ENCODE measurements around the gene RCOR1. TPM values are rescaled to one million over a fixed set of nuclear protein-coding genes. Genes with fewer than 3 reads are reported as not detected.

Gene RCOR1
- total and polyA plus RNA-seq, 2 of the 4 experiments (the other 2 are of a cell fraction): 9.0 to 11.2 TPM

GRCh38 chr14:102560458-102561261 is 31.8 kb upstream of the RCOR1 start:
- CTCF ChIA-PET: no interaction called here
- 0 out of 2 replicates have a peak, but pooled peaks cover 3% of the 10 kb centered on the region for H3K9me3 ChIP-seq (ENCODE audit: control insufficient read depth, insufficient read depth, low read length)
- no TSS peak for BruUV-seq (replicated peaks)
- no peaks in the 10 kb centered on the region for H3K4me1 ChIP-seq (ENCODE audit: control insufficient read depth, insufficient read depth, low read length)
- intact Hi-C loops (cut with micrococcal nuclease): no loop called here
- dilution Hi-C loops (cut with HindIII; ENCODE audit: low sequenced_read_pairs, unreplicated experiment): no loop called here
- H3K79me1 ChIP-seq (ENCODE audit: low read depth in 1 of 2, low read length in 2 of 2): no peaks in the 10 kb centered on the region
- H2BK120ac ChIP-seq (ENCODE audit: low read depth, low read length): no peak overlapping the region
- H3K9me1 ChIP-seq (ENCODE audit: insufficient read depth, low read length): no peaks in the 10 kb centered on the region
- H3K23ac ChIP-seq (ENCODE audit: low read depth, low read length): no peak overlapping the region
- no peak overlapping the region for H2AK5ac ChIP-seq (ENCODE audit: low read depth, low read length)
- DNase-seq (no peak), ATAC-seq (ENCODE audit: low read depth) (no peak)
- 100% methylated on average over 2 of the region's 14 CpGs; no CpG with 5 or more reads in 1 of the 2 experiments for WGBS, 2 experiments (ENCODE audit: extremely low coverage in 2 of 2, insufficient read length in 1 of 2)
- in situ Hi-C loops (cut with MboI; ENCODE audit: low sequenced_read_pairs): no loop called here
- H3K9ac ChIP-seq (ENCODE audit: low read depth, low read length): no peak overlapping the region
- no peaks in the 10 kb centered on the region for H3K36me3 ChIP-seq (ENCODE audit: control insufficient read depth, insufficient read depth, low read length)
- H4K91ac ChIP-seq (ENCODE audit: insufficient read depth, low read depth, low read length): no peak overlapping the region
- no peak overlapping the region for H2AK9ac ChIP-seq (replicated peaks; ENCODE audit: low read depth, low read length, poor library complexity)
- no peaks in the 10 kb centered on the region for H4K20me1 ChIP-seq (ENCODE audit: insufficient read depth, low read length)
- H3K18ac ChIP-seq (ENCODE audit: low read depth, low read length): no peak overlapping the region
- TF ChIP-seq BHLHE40 (IDR thresholded peaks at IDR 0.05; ENCODE audit: low read depth, low read length): no peak
- H3K4me2 ChIP-seq (ENCODE audit: low read depth, low read length): no peak overlapping the region
- H2BK5ac ChIP-seq (ENCODE audit: low read depth, low read length, poor library complexity, severe bottlenecking): no peak overlapping the region
- no peak overlapping the region for H2BK20ac ChIP-seq (ENCODE audit: low read depth, low read length)
- H3K14ac ChIP-seq (replicated peaks; ENCODE audit: low read depth, low read length): no peak overlapping the region
- no peak overlapping the region for H3K4ac ChIP-seq (ENCODE audit: low read depth, low read length)
- no peak overlapping the region for H2BK15ac ChIP-seq (ENCODE audit: low read depth, low read length)
- H4K8ac ChIP-seq (ENCODE audit: low read depth in 2 of 2, low read length in 2 of 2): no peak overlapping the region
- no peak overlapping the region for H3K27ac ChIP-seq (ENCODE audit: insufficient read depth, low read length)
- H3K27me3 ChIP-seq (ENCODE audit: control insufficient read depth, insufficient read depth, low read length): no peaks in the 10 kb centered on the region
- POLR2A ChIA-PET (ENCODE audit: unreplicated experiment): no interaction called here
- no peak overlapping the region for H2AFZ ChIP-seq (replicated peaks; ENCODE audit: low read length, poor library complexity)
- no peak overlapping the region for H3K56ac ChIP-seq (ENCODE audit: extremely low read depth, insufficient read depth, low read length)
- no peak overlapping the region for H3K4me3 ChIP-seq (ENCODE audit: insufficient read depth, low read depth, low read length)
- H4K5ac ChIP-seq (ENCODE audit: low read depth, low read length): no peak overlapping the region
